Body of pancreas (tissue), 4 donors: Measurements from ENCODE around the gene TPP2. TPM values are rescaled to one million over a fixed set of nuclear protein-coding genes. Genes with fewer than 3 reads are reported as not detected.

ENCODE experiments used
- ATAC-seq: fragments of 150-250 bp; one replicate; pipeline ENCODE4 v1.9.1; 2016
- DNase-seq, 4 donors: peaks; one replicate each; pipeline ENCODE4 v3.0.0-alpha.2; 2019
- H3K27ac ChIP-seq, 4 donors: fragments of 200-600 bp; sonication (generic); 1 replicate in 3 of 4; 2 replicates in 1 of 4; pipeline versions ENCODE4 v1.5.1 to v1.6.1; 2016 to 2019; ENCODE audit warnings: mild to moderate bottlenecking in 1 of 4, mixed read lengths in 1 of 4, moderate library complexity in 1 of 4
- H3K27me3 ChIP-seq, 2 donors: fragments of 200-600 bp; sonication (generic); one replicate each; pipeline ENCODE4 v1.6.0; 2016; ENCODE audit warnings: mild to moderate bottlenecking in 1 of 2
- H3K36me3 ChIP-seq, 2 donors: fragments of 200-600 bp; sonication (generic); replicated peaks in 1 of 2; 2 replicates each; pipeline ENCODE4 v1.5.1; 2016; ENCODE audit warnings: low read depth in 2 of 2; ENCODE audit not compliant: insufficient read depth in 1 of 2
- H3K4me1 ChIP-seq: fragments of 200-600 bp; sonication (generic); one replicate; pipeline ENCODE4 v1.6.0; 2016
- H3K4me3 ChIP-seq, 2 donors: fragments of 200-600 bp; sonication (generic); 1 replicate in 1 of 2; 2 replicates in 1 of 2; pipeline ENCODE4 v1.5.1; 2016 to 2019
- H3K9me3 ChIP-seq, 3 donors: fragments of 200-600 bp; sonication (generic); 1 replicate in 2 of 3; 2 replicates in 1 of 3; pipeline ENCODE4 v1.5.1; 2016
- CTCF ChIP-seq, 7 experiments: fragments of 450-650 bp in 4 of 7; fragments of 200-600 bp in 3 of 7; sonication (generic) in 3 of 7; IDR thresholded peaks; one replicate each; pipeline ENCODE4 v1.5.1; 2016 to 2019; ENCODE audit warnings: antibody characterized with exemption in 7 of 7
- POLR2A ChIP-seq, 3 donors: fragments of 450-650 bp; IDR thresholded peaks; one replicate each; pipeline ENCODE4 v1.6.1; 2016; ENCODE audit warnings: antibody characterized with exemption in 3 of 3, mild to moderate bottlenecking in 2 of 3
- WGBS, 2 donors: methylation state at CpG; one replicate each; pipeline ENCODE4 v1.1.5; 2017; 5-methylcytosine and 5-hydroxymethylcytosine counted together
- intact Hi-C: fragments of 100-400 bp; cut with DNase I; formaldehyde crosslinking; loops from one replicate; pipeline ENCODE4 v1.15.1; 2023
- total RNA-seq, 2 donors: library from RNA; depleted of rRNA; stranded (reverse); fragments of >200 nt; gene quantifications; one replicate each; pipeline ENCODE4 v1.1.0, GENCODE V29; 2016

The TPP2 gene
- 10 to 100 TPM; 29.3 to 73.5 TPM for total RNA-seq

GRCh38 chr13:102596147-102597028 is at the start of gene TPP2:
Gene TPP2, plus strand, starts transcription at chr13:102596986. Its CDS starts 53 bp downstream, at chr13:102597039.
- WGBS, 2 donors = 0 to 1% methylated on average over 25 to 50 of the region's 53 CpGs
- intact Hi-C loops = no loop called here
- peaks cover 39% of the 10 kb centered on the region for H3K4me1 ChIP-seq

GRCh38 chr13:102548811-102549210 is 48.0 kb upstream of the TPP2 start:
- TF ChIP-seq POLR2A (IDR thresholded peaks at IDR 0.05) (no peak), CTCF (IDR thresholded peaks at IDR 0.05) (no peak)
- no peak overlapping the region for H3K27ac ChIP-seq
- ATAC-seq = no peak
- no peak for DNase-seq
- no peaks in the 10 kb centered on the region for H3K9me3 ChIP-seq
- no peaks in the 10 kb centered on the region for H3K27me3 ChIP-seq
- intact Hi-C loops = no loop called here
- H3K4me3 ChIP-seq = no peak overlapping the region
- no peaks in the 10 kb centered on the region for H3K4me1 ChIP-seq
- no peaks in the 10 kb centered on the region for H3K36me3 ChIP-seq

More at GRCh38 chr13:102596147-102597028, at the start of gene TPP2:
- DNase-seq (peak; percentile 99 to 100 (median 99)), ATAC-seq (peak; percentile 98)
- no peaks in the 10 kb centered on the region for H3K36me3 ChIP-seq
- H3K4me3 ChIP-seq = peak within 1 kb of the TSS; percentile 71 to 97
- no peaks in the 10 kb centered on the region for H3K9me3 ChIP-seq
- H3K27me3 ChIP-seq = no peaks in the 10 kb centered on the region
- TF ChIP-seq CTCF (IDR thresholded peaks at IDR 0.05) (no peak), POLR2A (IDR thresholded peaks at IDR 0.05) (peak in 2 of 3 donors; percentile 82 to 84)
- H3K27ac ChIP-seq = peak within 1 kb of the TSS; percentile 82 to 99 (median 96)

- ATAC-seq (no peak), DNase-seq (no peak)
- no peak overlapping the region for H3K27ac ChIP-seq
- TF ChIP-seq CTCF (IDR thresholded peaks at IDR 0.05) = no peak
- no peak for TF ChIP-seq POLR2A (IDR thresholded peaks at IDR 0.05)
- no peaks in the 10 kb centered on the region for H3K36me3 ChIP-seq
- WGBS, 2 donors = 64 to 67% methylated on average over 7 of the region's 7 CpGs
- H3K4me1 ChIP-seq = no peaks in the 10 kb centered on the region
- H3K4me3 ChIP-seq = no peak overlapping the region
- no peaks in the 10 kb centered on the region for H3K9me3 ChIP-seq
- no peaks in the 10 kb centered on the region for H3K27me3 ChIP-seq
- intact Hi-C loops = no loop called here
Observed at GRCh38 chr13:102550507-102550906, 46.3 kb upstream of the TPP2 start.

- DNase-seq = no peak
- H3K27me3 ChIP-seq = no peaks in the 10 kb centered on the region
- WGBS, 2 donors = 22 to 33% methylated on average over 6 of the region's 6 CpGs
Observed at GRCh38 chr13:102555914-102556553, 40.8 kb upstream of the TPP2 start.

More at GRCh38 chr13:102555914-102556553, 40.8 kb upstream of the TPP2 start:
- Histone ChIP-seq H3K27ac (no peak overlapping the region), H3K4me1 (no peaks in the 10 kb centered on the region), H3K9me3 (no peaks in the 10 kb centered on the region), H3K36me3 (no peaks in the 10 kb centered on the region), H3K4me3 (no peak overlapping the region)
- ATAC-seq = no peak
- intact Hi-C loops = no loop called here
- TF ChIP-seq POLR2A (IDR thresholded peaks at IDR 0.05) (no peak), CTCF (IDR thresholded peaks at IDR 0.05) (peak in 6 of 7 experiments; percentile 33 to 47 (median 36))
